GM12878 (cell line): ENCODE results near the gene SORL1. TPM values are rescaled to one million over a fixed set of nuclear protein-coding genes. Genes with fewer than 3 reads are reported as not detected.

Experiments used
- ATAC-seq: fragments of 200-7000 bp; cut with Tn5 transposase; 3 replicates; pipeline ENCODE4 v1.9.1; 2020; ENCODE audit warnings: mild to moderate bottlenecking, moderate library complexity
- BruUV-seq: library from RNA; stranded (reverse); fragments of 400-500 nt; replicated peaks from 2 replicates; lab custom pipeline; 2021; lab: Mats Ljungman, UMichigan
- CTCF ChIA-PET: fragments of 300-600 bp; sonication (Branson Sonifier 250); formaldehyde crosslinking; extraction: SDS; loops from one replicate; lab custom pipeline; 2021; ENCODE audit warnings: inconsistent platforms; lab: Yijun Ruan, JAX
- POLR2A ChIA-PET: fragments of 350-600 bp; formaldehyde crosslinking; extraction: SDS; loops from one replicate; lab custom pipeline; 2021; ENCODE audit warnings: inconsistent platforms; lab: Charles Lee
- RAD21 ChIA-PET: fragments of 300-600 bp; sonication (Branson Sonifier 250); formaldehyde crosslinking; loops from one replicate; lab custom pipeline; 2023; ENCODE audit warnings: antibody characterized with exemption; ENCODE audit not compliant: unreplicated experiment; lab: Charles Lee
- SMC1A ChIA-PET: fragments of 300-600 bp; sonication (Branson Sonifier 250); formaldehyde crosslinking; loops from one replicate; lab custom pipeline; 2023; ENCODE audit not compliant: unreplicated experiment, uncharacterized antibody; lab: Charles Lee
- DNase-seq: peaks from one replicate; pipeline ENCODE4 v3.0.0-alpha.2; 2011; ENCODE audit warnings: low read depth, low spot score
- FAIRE-seq: peaks from 3 replicates; lab custom pipeline; 2011; peaks lifted over from hg19 to GRCh38; lab: Jason Lieb, UNC
- H2AFZ ChIP-seq: 2 replicates; pipeline ENCODE4 v1.6.0; 2011; ENCODE audit warnings: low read depth, low read length, control low read depth; ENCODE audit not compliant: control insufficient read depth
- H3K27ac ChIP-seq: 2 replicates; pipeline ENCODE4 v1.5.1; 2011; ENCODE audit warnings: control low read depth; ENCODE audit not compliant: control insufficient read depth, insufficient read depth
- H3K27me3 ChIP-seq, 2 experiments: replicated peaks in 1 of 2; 2 replicates each; pipeline versions ENCODE4 v1.6.0 to v1.6.1; 2011; ENCODE audit warnings: low read length in 1 of 2; ENCODE audit not compliant: control insufficient read depth in 2 of 2, insufficient read depth in 2 of 2
- H3K36me3 ChIP-seq, 2 experiments: 2 replicates each; pipeline ENCODE4 v1.5.1; 2011; ENCODE audit warnings: low read length in 1 of 2; ENCODE audit not compliant: control insufficient read depth in 2 of 2, insufficient read depth in 2 of 2
- H3K4me1 ChIP-seq: 2 replicates; pipeline ENCODE4 v1.6.1; 2011; ENCODE audit warnings: mild to moderate bottlenecking, low read length, moderate library complexity, mixed read lengths; ENCODE audit not compliant: control insufficient read depth, insufficient read depth
- H3K4me2 ChIP-seq: 2 replicates; pipeline ENCODE4 v1.6.0; 2011; ENCODE audit warnings: control low read depth; ENCODE audit not compliant: control insufficient read depth, insufficient read depth
- H3K4me3 ChIP-seq: fragments of 200-600 bp; sonication (generic); 2 replicates; pipeline ENCODE4 v1.5.1; 2016
- H3K79me2 ChIP-seq: 2 replicates; pipeline ENCODE4 v1.6.0; 2011; ENCODE audit warnings: low read length; ENCODE audit not compliant: control insufficient read depth, insufficient read depth
- H3K9ac ChIP-seq: 2 replicates; pipeline ENCODE4 v1.8.0; 2011; ENCODE audit warnings: low read length, control low read depth, mixed read lengths; ENCODE audit not compliant: control insufficient read depth, insufficient read depth
- H3K9me3 ChIP-seq: replicated peaks from 3 replicates; pipeline ENCODE4 v1.5.1; 2011; ENCODE audit warnings: mild to moderate bottlenecking, low read length; ENCODE audit not compliant: control insufficient read depth, insufficient read depth
- H4K20me1 ChIP-seq: 2 replicates; pipeline ENCODE4 v1.6.0; 2011; ENCODE audit not compliant: control insufficient read depth, insufficient read depth
- CTCF ChIP-seq, 3 experiments: IDR thresholded peaks in 2 of 3; conservative IDR thresholded peaks in 1 of 3; 2 replicates each; pipeline ENCODE4 v1.5.1; 2011; ENCODE audit warnings: low read depth in 3 of 3, low read length in 3 of 3, mild to moderate bottlenecking in 3 of 3, control low read depth in 2 of 3, moderate library complexity in 2 of 3, inconsistent platforms in 1 of 3, mixed read lengths in 1 of 3; ENCODE audit not compliant: control insufficient read depth in 2 of 3, insufficient read depth in 1 of 3; ENCODE audit errors: extremely low read depth in 1 of 3
- MEF2A ChIP-seq: IDR thresholded peaks from 2 replicates; pipeline ENCODE4 v1.6.1; 2011; ENCODE audit warnings: low read depth, mild to moderate bottlenecking, low read length, moderate library complexity; ENCODE audit not compliant: insufficient read depth
- POLR2AphosphoS5 ChIP-seq: IDR thresholded peaks from 2 replicates; pipeline ENCODE4 v1.6.1; 2011; ENCODE audit warnings: mild to moderate bottlenecking, low read length, inconsistent platforms
- WGBS: methylation state at CpG from one replicate; pipeline ENCODE4 v1.1.6; 2016; ENCODE audit warnings: low lambda C conversion rate; ENCODE audit not compliant: insufficient replicate concordance, insufficient coverage; ENCODE audit errors: missing lambda C conversion rate; 5-methylcytosine and 5-hydroxymethylcytosine counted together
- in situ Hi-C: fragments of 300-500 bp; cut with MboI; formaldehyde crosslinking; loops from 9 replicates; pipeline ENCODE4 v1.14.3; 2018; ENCODE audit warnings: mixed read lengths
- intact Hi-C: fragments of 100-400 bp; cut with micrococcal nuclease; formaldehyde crosslinking; loops from one replicate; pipeline ENCODE4 v1.14.2; 2022; ENCODE audit not compliant: unreplicated experiment
- polyA plus RNA-seq, 11 experiments: library from polyadenylated mRNA; depleted of rRNA in 4 of 11; unstranded in 6 of 11; stranded (reverse) in 5 of 11; fragments of >200 nt; fragmentation: Nextera tagmentation in 4 of 11; fragmentation: Illumina TruSeq in 1 of 11; extraction: Ambion mirVana in 4 of 11; extraction: Trizol in 1 of 11; gene quantifications; 1 replicate in 1 of 11; 2 replicates in 10 of 11; pipeline versions ENCODE4 v1.2.1 to v1.2.3, GENCODE V29; 2011 to 2016; ENCODE audit warnings: inconsistent platforms in 2 of 11, missing spikeins in 2 of 11, low read depth in 1 of 11
- total RNA-seq, 4 experiments: library from RNA; depleted of rRNA in 3 of 4; stranded (reverse); fragments of >200 nt in 3 of 4; fragmentation: Illumina TruSeq in 1 of 4; extraction: Trizol in 1 of 4; gene quantifications; 2 replicates each; pipeline versions ENCODE4 v1.2.1 to v1.2.3, GENCODE V29; 2013 to 2021

The SORL1 gene
- total and polyA plus RNA-seq, 10 of the 15 experiments (the other 5 are each of a cell fraction or from before 2014, with no cell fraction given), result 20.2 to 107 (median 59.9) TPM

GRCh38 chr11:121652971-121653370 is 200.9 kb downstream of the SORL1 start:
- Histone ChIP-seq H2AFZ (no peak overlapping the region), H3K4me2 (no peak overlapping the region), H3K27ac (no peak overlapping the region), H3K9me3 (no peaks in the 10 kb centered on the region), H3K4me3 (no peak overlapping the region), H3K9ac (no peak overlapping the region), H3K4me1 (peaks cover 9% of the 10 kb centered on the region), H4K20me1 (no peaks in the 10 kb centered on the region), H3K36me3 (no peaks in the 10 kb centered on the region), H3K27me3 (no peaks in the 10 kb centered on the region), H3K79me2 (no peaks in the 10 kb centered on the region)
- in situ Hi-C loops, result loop anchor here (5.0 kb wide), 1 partner anchor 554 kb away; no protein-coding TSS in a partner anchor
- DNase-seq (no peak), FAIRE-seq (no peak), ATAC-seq (no peak)
- WGBS, result 72% methylated on average over 3 of the region's 3 CpGs
- TF ChIP-seq CTCF (IDR thresholded peaks at IDR 0.05 in 2 of 3, conservative IDR thresholded peaks at IDR 0.05 in 1 of 3; ENCODE audit: control insufficient read depth in 2 of 3, extremely low read depth in 1 of 3, insufficient read depth in 1 of 3, low read depth in 3 of 3, low read length in 3 of 3), result 0 out of 6 replicates have a peak, but pooled peaks of 2 of the 3 experiments have one; percentile 1 to 3
- no peak for TF ChIP-seq POLR2AphosphoS5
- TF ChIP-seq MEF2A, result no peak
- ChIA-PET RAD21 (interaction anchor here (0.7 kb wide), 1 partner anchor 852 kb away, joined by 3 read pairs; no protein-coding TSS in a partner anchor), POLR2A (no interaction called here), SMC1A (interaction anchor here (1.5 kb wide), 1 partner anchor 326 kb away, joined by 3 read pairs; no protein-coding TSS in a partner anchor), CTCF (interaction anchor here (0.6 to 6.3 kb wide), 4 partner anchors 7 to 927 kb away, joined by 3 to 46 read pairs (median 20); no protein-coding TSS in a partner anchor)
- BruUV-seq, result no TSS peak
- intact Hi-C loops, result loop anchor here (10.0 kb wide), 1 partner anchor 312 kb away; no protein-coding TSS in a partner anchor
